Germinal center (tissue), 1 donor: ENCODE measurements around the gene TMSB10.

ENCODE experiments used
- DNase-seq: peaks from one replicate; pipeline ENCODE4 v3.0.0; 2012; ENCODE audit warnings: mixed read lengths, low spot score

TMSB10 gene

GRCh38 chr2:84880645-84881521 lies 24.6 kb upstream of the TMSB10 start, which contains the start of gene TRABD2A:
Gene TRABD2A, minus strand, starts transcription at chr2:84881084. Its CDS starts 45 bp downstream, at chr2:84881039.
- DNase-seq: no peak

GRCh38 chr2:84881581-84882413 lies 23.7 kb upstream of the TMSB10 start:
- peak; percentile 77 for DNase-seq

- no peak for DNase-seq
Observed at GRCh38 chr2:84882414-84882738, 23.1 kb upstream of the TMSB10 start.

- no peak for DNase-seq
Observed at GRCh38 chr2:84882775-84883550, 22.5 kb upstream of the TMSB10 start.

GRCh38 chr2:84884449-84884848 lies 21.0 kb upstream of the TMSB10 start:
- DNase-seq: no peak

- DNase-seq: no peak
Observed at GRCh38 chr2:84885111-84885510, 20.3 kb upstream of the TMSB10 start.

GRCh38 chr2:84886791-84887190 lies 18.7 kb upstream of the TMSB10 start:
- DNase-seq: no peak

- DNase-seq: peak; percentile 60
Observed at GRCh38 chr2:84888401-84889276, 16.8 kb upstream of the TMSB10 start.

- no peak for DNase-seq
Observed at GRCh38 chr2:84889332-84889731, 16.1 kb upstream of the TMSB10 start.

GRCh38 chr2:84891355-84892010 lies 14.0 kb upstream of the TMSB10 start:
- no peak for DNase-seq

GRCh38 chr2:84894131-84894586 lies 11.3 kb upstream of the TMSB10 start:
- DNase-seq: no peak

GRCh38 chr2:84894758-84895520 lies 10.5 kb upstream of the TMSB10 start:
- DNase-seq: no peak

- no peak for DNase-seq
Observed at GRCh38 chr2:84896567-84896966, 8.9 kb upstream of the TMSB10 start.

- DNase-seq: no peak
Observed at GRCh38 chr2:84897773-84898172, 7.7 kb upstream of the TMSB10 start.

GRCh38 chr2:84899304-84900204 lies 5.9 kb upstream of the TMSB10 start:
- DNase-seq: no peak

GRCh38 chr2:84900971-84901370 lies 4.5 kb upstream of the TMSB10 start:
- no peak for DNase-seq

GRCh38 chr2:84901593-84902120 lies 3.8 kb upstream of the TMSB10 start:
- no peak for DNase-seq

GRCh38 chr2:84902526-84902925 lies 2.9 kb upstream of the TMSB10 start:
- no peak for DNase-seq

GRCh38 chr2:84904151-84904550 lies 1.3 kb upstream of the TMSB10 start:
- DNase-seq: no peak
